Vagina (tissue), 2 donors: Measurements from ENCODE around the gene BCAS1.

ENCODE experiments used
- POLR2AphosphoS5 ChIP-seq, 2 donors: sonication (generic); formaldehyde crosslinking; IDR thresholded peaks; one replicate each; pipeline ENCODE4 v1.9.0; 2017; ENCODE audit warnings: antibody characterized with exemption in 2 of 2, mild to moderate bottlenecking in 2 of 2, low read depth in 1 of 2; ENCODE audit not compliant: insufficient read depth in 1 of 2
- TF ChIP-seq, protein P1 (sequence below), 3 experiments: fragments of 450-650 bp in 2 of 3; fragments of 200-600 bp in 1 of 3; sonication (generic) in 1 of 3; IDR thresholded peaks; one replicate each; pipeline ENCODE4 v1.5.1; 2017 to 2019; ENCODE audit warnings: antibody characterized with exemption in 3 of 3, mild to moderate bottlenecking in 2 of 3, moderate library complexity in 2 of 3

DNA sequence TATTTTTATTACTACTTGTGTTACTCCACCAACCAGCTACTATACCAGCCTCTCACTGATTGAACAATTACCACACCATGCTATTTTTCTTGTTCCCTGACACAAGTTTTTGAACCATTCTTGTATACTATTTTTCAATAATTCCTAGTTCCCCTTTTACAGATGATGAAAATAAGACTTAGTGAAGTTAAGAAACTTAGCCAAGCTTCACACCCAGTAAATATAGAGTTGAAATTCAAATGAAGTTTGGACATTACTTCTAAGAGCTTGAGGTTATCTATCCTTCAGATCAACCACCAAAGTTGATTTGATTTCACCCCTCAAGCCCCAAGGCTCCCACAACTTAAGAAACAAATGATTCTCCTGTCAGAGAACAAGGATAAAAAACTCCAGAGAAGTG, 13.1 kb upstream of the BCAS1 start:
- TF ChIP-seq, protein P1, sequence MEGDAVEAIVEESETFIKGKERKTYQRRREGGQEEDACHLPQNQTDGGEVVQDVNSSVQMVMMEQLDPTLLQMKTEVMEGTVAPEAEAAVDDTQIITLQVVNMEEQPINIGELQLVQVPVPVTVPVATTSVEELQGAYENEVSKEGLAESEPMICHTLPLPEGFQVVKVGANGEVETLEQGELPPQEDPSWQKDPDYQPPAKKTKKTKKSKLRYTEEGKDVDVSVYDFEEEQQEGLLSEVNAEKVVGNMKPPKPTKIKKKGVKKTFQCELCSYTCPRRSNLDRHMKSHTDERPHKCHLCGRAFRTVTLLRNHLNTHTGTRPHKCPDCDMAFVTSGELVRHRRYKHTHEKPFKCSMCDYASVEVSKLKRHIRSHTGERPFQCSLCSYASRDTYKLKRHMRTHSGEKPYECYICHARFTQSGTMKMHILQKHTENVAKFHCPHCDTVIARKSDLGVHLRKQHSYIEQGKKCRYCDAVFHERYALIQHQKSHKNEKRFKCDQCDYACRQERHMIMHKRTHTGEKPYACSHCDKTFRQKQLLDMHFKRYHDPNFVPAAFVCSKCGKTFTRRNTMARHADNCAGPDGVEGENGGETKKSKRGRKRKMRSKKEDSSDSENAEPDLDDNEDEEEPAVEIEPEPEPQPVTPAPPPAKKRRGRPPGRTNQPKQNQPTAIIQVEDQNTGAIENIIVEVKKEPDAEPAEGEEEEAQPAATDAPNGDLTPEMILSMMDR (IDR thresholded peaks at IDR 0.05): no peak
- no peak for TF ChIP-seq POLR2AphosphoS5 (IDR thresholded peaks at IDR 0.05; ENCODE audit: insufficient read depth in 1 of 2, low read depth in 1 of 2)
